Small intestine (tissue), 7 donors: ENCODE data around the gene FCGR2B. TPM values are rescaled to one million over a fixed set of nuclear protein-coding genes. Genes with fewer than 3 reads are reported as not detected.
"Not testable (repeated sequence)": the region's sequence is repeated elsewhere in the genome, so short reads cannot be mapped to it uniquely, and the experiment has no call there.

ENCODE experiments used
- DNase-seq, 2 donors: peaks; one replicate each; pipeline versions ENCODE4 v3.0.0 to v3.0.0-alpha.2; 2013
- FAIRE-seq: peaks from 2 replicates; lab custom pipeline; 2012; peaks lifted over from hg19 to GRCh38; lab: Jason Lieb, UNC
- H3K27ac ChIP-seq, 3 donors: one replicate each; pipeline ENCODE4 v1.5.1; 2013; ENCODE audit warnings: low read length in 2 of 3, mild to moderate bottlenecking in 2 of 3, control low read depth in 1 of 3, inconsistent platforms in 1 of 3, low read depth in 1 of 3, moderate library complexity in 1 of 3
- H3K27me3 ChIP-seq, 3 donors: one replicate each; pipeline ENCODE4 v1.6.1; 2013; ENCODE audit warnings: low read length in 3 of 3, inconsistent platforms in 1 of 3; ENCODE audit not compliant: control insufficient read depth in 3 of 3, insufficient read depth in 3 of 3
- H3K36me3 ChIP-seq, 3 donors: one replicate each; pipeline ENCODE4 v1.6.1; 2013; ENCODE audit warnings: low read length in 3 of 3, inconsistent platforms in 1 of 3, low read depth in 1 of 3, mild to moderate bottlenecking in 1 of 3, moderate library complexity in 1 of 3; ENCODE audit not compliant: control insufficient read depth in 3 of 3, insufficient read depth in 2 of 3
- H3K4me1 ChIP-seq, 3 donors: one replicate each; pipeline ENCODE4 v1.6.1; 2013; ENCODE audit warnings: low read length in 2 of 3, inconsistent platforms in 1 of 3, low read depth in 1 of 3, mild to moderate bottlenecking in 1 of 3, moderate library complexity in 1 of 3; ENCODE audit not compliant: control insufficient read depth in 3 of 3, insufficient read depth in 2 of 3
- H3K4me3 ChIP-seq, 3 donors: one replicate each; pipeline ENCODE4 v1.5.1; 2013; ENCODE audit warnings: low read length in 3 of 3, control low read depth in 1 of 3, inconsistent platforms in 1 of 3, low read depth in 1 of 3, mild to moderate bottlenecking in 1 of 3, moderate library complexity in 1 of 3
- H3K9me3 ChIP-seq, 2 donors: one replicate each; pipeline ENCODE4 v1.6.1; 2013; ENCODE audit warnings: low read depth in 1 of 2, low read length in 1 of 2; ENCODE audit not compliant: control insufficient read depth in 2 of 2, insufficient read depth in 1 of 2
- WGBS, 3 donors: extraction: QIAGEN DNeasy Blood & Tissue Kit; methylation state at CpG; one replicate each; pipeline ENCODE4 v1.1.7; 2013; 5-methylcytosine and 5-hydroxymethylcytosine counted together
- polyA plus RNA-seq, 4 donors: library from polyadenylated mRNA; stranded (reverse) in 3 of 4; unstranded in 1 of 4; fragments of 200-250 nt in 3 of 4; fragments of 120-200 nt in 1 of 4; gene quantifications; one replicate each; pipeline versions ENCODE4 v1.2.1 to v1.2.3, GENCODE V29; 2013
- donor health status: healthy with polysubstance abuse.
- donor health status: control.
- donor health status: control.
- donor health status: Bipolar disorder and iron deficiency.
- donor health status: healthy.

The FCGR2B gene
- polyA plus RNA-seq, 4 donors, result 0.07 to 12.3 (median 0.54) TPM; not detected in 1

DNA sequence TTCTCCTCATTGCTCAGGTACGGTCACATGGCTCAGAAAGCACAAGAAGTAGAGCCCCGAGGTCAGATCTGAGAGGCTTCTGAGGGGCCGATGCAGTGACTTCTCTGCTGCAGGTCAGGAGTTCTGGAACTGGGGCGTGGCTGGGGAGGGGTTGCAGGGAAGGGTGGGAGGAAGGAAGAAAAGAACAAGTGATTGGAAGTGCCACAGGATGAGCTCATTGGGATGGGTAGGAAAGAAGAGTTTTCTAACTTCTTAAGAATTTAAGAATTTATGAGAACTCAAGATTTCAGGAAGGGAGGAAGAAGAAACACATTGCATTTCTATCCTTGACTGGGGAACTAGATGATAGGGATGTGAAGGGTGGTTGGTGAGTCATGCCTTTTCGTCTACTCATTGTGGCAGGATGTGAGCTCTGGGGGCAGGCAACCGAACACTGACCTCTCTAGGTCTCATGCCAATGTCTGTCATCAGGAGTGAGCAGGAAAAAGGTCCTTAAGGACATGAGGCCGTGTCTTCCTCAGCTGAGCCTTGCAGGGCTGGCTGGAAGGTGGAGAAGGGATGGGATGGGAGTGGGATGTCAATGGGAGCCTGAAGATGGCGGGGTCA, 58.9 kb downstream of the FCGR2B start:
- Histone ChIP-seq H3K36me3 (no peaks in the 10 kb centered on the region), H3K9me3 (no peaks in the 10 kb centered on the region), H3K27ac (no peak overlapping the region), H3K4me3 (no peak overlapping the region), H3K4me1 (peaks cover 0 to 6% (median 0%) of the 10 kb centered on the region in 3 donors), H3K27me3 (peaks cover 2 to 39% (median 6%) of the 10 kb centered on the region in 3 donors)
- WGBS, 3 donors, result 53 to 55% (median 53%) methylated on average over 8 of the region's 8 CpGs
- no peak for FAIRE-seq
- DNase-seq, result no peak

GRCh38 chr1:161722406-161722805, 59.5 kb downstream of the FCGR2B start:
- WGBS, 3 donors, result 82 to 100% (median 90%) methylated on average over 1 of the region's 1 CpG
- Histone ChIP-seq H3K36me3 (no peaks in the 10 kb centered on the region), H3K4me1 (peaks cover 0 to 6% (median 0%) of the 10 kb centered on the region in 3 donors), H3K27me3 (peaks cover 0 to 41% (median 6%) of the 10 kb centered on the region in 3 donors), H3K9me3 (no peaks in the 10 kb centered on the region), H3K27ac (no peak overlapping the region), H3K4me3 (no peak overlapping the region)
- DNase-seq (no peak), FAIRE-seq (no peak)

GRCh38 chr1:161723459-161724141, 60.7 kb downstream of the FCGR2B start:
- WGBS, 3 donors, result 72 to 83% (median 74%) methylated on average over 8 of the region's 8 CpGs
- Histone ChIP-seq H3K27me3 (peaks cover 0 to 45% (median 6%) of the 10 kb centered on the region in 3 donors), H3K36me3 (no peaks in the 10 kb centered on the region), H3K4me3 (no peak overlapping the region), H3K27ac (no peak overlapping the region), H3K9me3 (no peaks in the 10 kb centered on the region), H3K4me1 (peaks cover 0 to 6% (median 0%) of the 10 kb centered on the region in 3 donors)
- no peak for FAIRE-seq
- DNase-seq, result peak in 1 of 2 donors; percentile 19

DNA sequence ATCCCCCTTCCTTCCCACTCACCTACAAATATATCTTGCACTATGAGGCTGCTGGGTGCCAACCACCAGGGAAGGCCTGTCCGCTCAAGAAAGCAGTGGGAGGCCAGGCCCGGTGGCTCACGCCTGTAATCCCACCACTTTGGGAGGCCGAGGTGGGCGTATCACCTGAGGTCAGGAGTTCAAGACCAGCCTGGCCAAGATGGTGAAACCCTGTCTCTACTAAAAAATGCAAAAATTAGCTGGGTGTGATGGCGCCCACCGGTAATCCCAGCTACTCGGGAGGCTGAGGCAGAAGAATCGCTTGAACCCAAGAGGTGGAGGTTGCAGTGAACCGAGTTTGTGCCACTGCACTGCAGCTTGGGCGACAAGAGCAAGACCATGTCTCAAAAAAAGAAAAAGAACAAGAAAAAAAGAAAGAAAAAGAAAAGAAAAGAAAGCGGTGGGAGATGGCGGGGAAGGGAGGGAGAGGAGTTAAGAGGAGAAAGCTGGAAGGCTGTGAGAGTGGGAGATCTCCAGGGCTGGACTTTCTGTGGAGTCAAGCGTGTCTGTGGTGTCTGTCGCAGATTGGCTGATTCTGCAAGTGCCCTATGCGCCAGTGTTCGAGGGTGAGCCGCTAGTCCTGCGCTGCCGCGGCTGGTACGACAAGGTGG, 62.4 kb downstream of the FCGR2B start:
- H3K4me1 ChIP-seq, H3K9me3 ChIP-seq, H3K36me3 ChIP-seq, DNase-seq, FAIRE-seq: not testable (repeated sequence)
- Histone ChIP-seq H3K4me3 (peak overlapping the region in 2 of 3 donors; percentile 67 to 71), H3K27ac (peak overlapping the region in 1 of 3 donors; percentile 81), H3K27me3 (peaks cover 0 to 46% (median 6%) of the 10 kb centered on the region in 3 donors)
- WGBS, 3 donors, result 47 to 54% (median 48%) methylated on average over 21 to 22 of the region's 22 CpGs

DNA sequence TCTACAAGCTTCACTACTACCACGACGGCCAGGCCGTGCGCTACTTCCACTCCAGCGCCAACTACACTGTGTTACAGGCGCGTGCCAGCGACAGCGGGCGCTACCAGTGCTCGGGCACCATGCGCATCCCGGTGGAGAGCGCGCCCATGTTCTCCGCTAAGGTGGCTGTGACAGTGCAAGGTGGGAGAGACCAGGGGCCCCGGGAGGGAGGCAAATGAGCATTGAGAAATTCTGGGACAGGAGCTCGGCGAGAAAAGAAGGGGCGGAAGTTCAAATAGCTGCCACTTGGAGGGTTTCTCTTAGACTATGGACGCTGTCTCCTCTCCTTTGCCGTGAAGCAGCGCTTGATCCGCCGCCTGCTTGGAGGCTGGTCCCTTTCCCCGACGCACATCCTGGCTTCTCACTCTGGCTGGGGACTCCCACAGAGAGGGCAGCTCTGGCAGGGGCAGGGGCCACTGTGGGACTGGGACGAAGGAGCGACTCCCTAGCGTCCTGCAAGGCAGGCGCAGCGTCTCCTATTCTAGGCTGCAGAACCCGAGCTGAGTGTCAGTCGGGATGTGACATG, 63.0 kb downstream of the FCGR2B start:
- FAIRE-seq (no peak), DNase-seq (peak; percentile 5 to 69)
- H3K27ac ChIP-seq, result peak overlapping the region; percentile 65 to 81 (median 68)
- H3K4me3 ChIP-seq, result peak overlapping the region; percentile 48 to 71 (median 67)
- 1 to 3% (median 1%) methylated on average over 32 to 34 of the region's 34 CpGs for WGBS, 3 donors
- peaks cover 3 to 46% (median 6%) of the 10 kb centered on the region in 3 donors for H3K27me3 ChIP-seq
- H3K36me3 ChIP-seq, result no peaks in the 10 kb centered on the region
- peaks cover 0 to 6% (median 0%) of the 10 kb centered on the region in 3 donors for H3K4me1 ChIP-seq
- no peaks in the 10 kb centered on the region for H3K9me3 ChIP-seq

GRCh38 chr1:161726473-161727255, 63.7 kb downstream of the FCGR2B start:
- Histone ChIP-seq H3K36me3 (no peaks in the 10 kb centered on the region), H3K9me3 (no peaks in the 10 kb centered on the region), H3K27me3 (peaks cover 3 to 43% (median 6%) of the 10 kb centered on the region in 3 donors), H3K27ac (peak overlapping the region; percentile 68 to 83 (median 72)), H3K4me1 (peaks cover 0 to 6% (median 0%) of the 10 kb centered on the region in 3 donors), H3K4me3 (peak overlapping the region; percentile 48 to 71 (median 67))
- DNase-seq, result peak; percentile 56 to 90
- no peak for FAIRE-seq
- 0 to 1% (median 0%) methylated on average over 50 to 83 of the region's 83 CpGs for WGBS, 3 donors

DNA sequence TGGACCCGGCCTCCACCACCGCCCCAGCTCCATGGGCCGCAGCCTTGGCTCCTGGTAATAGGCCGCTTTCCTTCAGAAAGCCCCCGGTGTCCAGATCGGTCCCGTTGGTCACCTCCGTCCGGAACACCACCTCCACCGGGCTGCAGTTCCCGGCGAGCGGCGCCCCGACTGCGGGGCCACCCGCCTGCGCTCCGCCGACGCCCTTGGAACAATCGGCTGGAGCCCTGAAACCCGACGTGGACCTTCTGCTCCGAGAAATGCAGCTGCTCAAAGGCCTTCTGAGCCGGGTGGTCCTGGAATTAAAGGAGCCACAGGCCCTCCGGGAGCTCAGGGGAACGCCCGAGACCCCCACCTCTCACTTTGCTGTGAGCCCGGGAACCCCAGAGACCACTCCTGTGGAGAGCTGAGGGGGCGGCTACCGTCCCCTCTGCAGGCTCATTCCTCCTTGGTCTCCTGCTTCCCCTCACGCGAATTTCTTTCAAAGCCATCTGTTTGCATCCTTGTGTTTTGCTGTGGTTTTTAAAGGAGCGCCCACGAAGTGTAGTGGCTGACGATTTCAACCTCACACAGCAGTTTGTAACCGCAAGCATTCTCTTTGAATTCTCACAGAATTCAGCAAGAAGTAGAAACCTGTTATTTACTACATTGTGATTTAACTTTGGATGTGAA, 64.4 kb downstream of the FCGR2B start:
- Histone ChIP-seq H3K9me3 (no peaks in the 10 kb centered on the region), H3K4me3 (peak overlapping the region; percentile 48 to 67 (median 61)), H3K36me3 (no peaks in the 10 kb centered on the region), H3K27ac (peak overlapping the region; percentile 43 to 83 (median 72)), H3K4me1 (peaks cover 0 to 6% (median 0%) of the 10 kb centered on the region in 3 donors), H3K27me3 (peaks cover 3 to 41% (median 6%) of the 10 kb centered on the region in 3 donors)
- FAIRE-seq (no peak), DNase-seq (peak in 1 of 2 donors; percentile 46)
- 4 to 8% (median 5%) methylated on average over 37 to 38 of the region's 38 CpGs for WGBS, 3 donors
